HEK293 (cell line): ENCODE data around the gene PNISR.

Source experiments
- CTCF ChIA-PET: fragments of 350-600 bp; formaldehyde crosslinking; extraction: SDS; loops from one replicate; lab custom pipeline; 2021; ENCODE audit warnings: antibody characterized with exemption; lab: Yijun Ruan, JAX
- POLR2A ChIA-PET: fragments of 300-600 bp; formaldehyde crosslinking; extraction: SDS; loops from one replicate; lab custom pipeline; 2020; ENCODE audit warnings: antibody characterized with exemption, inconsistent platforms; lab: Yijun Ruan, JAX
- H3K27ac ChIP-seq: fragments of 200-500 bp; sonication (Bioruptor generic); 2 replicates; pipeline ENCODE4 v1.5.1; 2014; ENCODE audit warnings: low read depth, low read length, control low read depth, inconsistent platforms; ENCODE audit errors: extremely low read depth
- H3K36me3 ChIP-seq, 2 experiments: fragments of 200-500 bp in 1 of 2; sonication (Bioruptor generic) in 1 of 2; 1 replicate in 1 of 2; 2 replicates in 1 of 2; pipeline ENCODE4 v1.5.1; 2014 to 2017; ENCODE audit warnings: inconsistent platforms in 2 of 2, low read length in 2 of 2; ENCODE audit not compliant: control insufficient read depth in 2 of 2, insufficient read depth in 1 of 2
- H3K4me1 ChIP-seq: fragments of 200-500 bp; sonication (Bioruptor generic); 2 replicates; pipeline ENCODE4 v1.5.1; 2014; ENCODE audit warnings: mild to moderate bottlenecking, low read length, inconsistent platforms; ENCODE audit not compliant: control insufficient read depth, insufficient read depth
- H3K4me3 ChIP-seq: 2 replicates; pipeline ENCODE4 v1.5.1; 2011; ENCODE audit warnings: low read depth, mild to moderate bottlenecking, control low read depth, low read length, moderate library complexity
- H3K9me3 ChIP-seq: fragments of 200-500 bp; sonication (Bioruptor generic); 2 replicates; pipeline ENCODE4 v1.5.1; 2014; ENCODE audit warnings: low read depth, low read length, inconsistent platforms; ENCODE audit not compliant: control insufficient read depth, insufficient read depth
- BCL11A ChIP-seq: fragments of 450-650 bp; formaldehyde crosslinking; IDR thresholded peaks from 2 replicates; pipeline ENCODE4 v1.5.1; 2016; ENCODE audit warnings: low read depth, missing biosample characterization, missing genetic modification characterization
- IKZF3 ChIP-seq: fragments of 450-650 bp; IDR thresholded peaks from 2 replicates; pipeline ENCODE4 v1.5.0; 2018; ENCODE audit warnings: missing biosample characterization, mild to moderate bottlenecking, missing genetic modification characterization, moderate library complexity
- KLF9 ChIP-seq: fragments of 450-650 bp; formaldehyde crosslinking; IDR thresholded peaks from 2 replicates; pipeline ENCODE4 v1.5.1; 2016; ENCODE audit warnings: missing biosample characterization, missing genetic modification characterization, low read depth
- REPIN1 ChIP-seq: fragments of 450-650 bp; formaldehyde crosslinking; IDR thresholded peaks from 2 replicates; pipeline ENCODE4 v1.5.1; 2017; ENCODE audit warnings: missing biosample characterization, missing genetic modification characterization, low read depth
- SCRT1 ChIP-seq: fragments of 450-650 bp; formaldehyde crosslinking; IDR thresholded peaks from 2 replicates; pipeline ENCODE4 v1.5.1; 2016; ENCODE audit warnings: missing biosample characterization, missing genetic modification characterization, borderline replicate concordance
- SP7 ChIP-seq: fragments of 450-650 bp; formaldehyde crosslinking; IDR thresholded peaks from 2 replicates; pipeline ENCODE4 v1.5.1; 2016; ENCODE audit warnings: missing biosample characterization, missing genetic modification characterization
- ZNF138 ChIP-seq: fragments of 450-650 bp; formaldehyde crosslinking; IDR thresholded peaks from 2 replicates; pipeline ENCODE4 v1.5.1; 2016; ENCODE audit warnings: missing biosample characterization, missing genetic modification characterization, borderline replicate concordance
- ZNF155 ChIP-seq: fragments of 450-650 bp; formaldehyde crosslinking; IDR thresholded peaks from 2 replicates; pipeline ENCODE4 v1.5.1; 2016; ENCODE audit warnings: missing biosample characterization, missing genetic modification characterization
- ZNF202 ChIP-seq: fragments of 450-650 bp; formaldehyde crosslinking; IDR thresholded peaks from 2 replicates; pipeline ENCODE4 v1.5.1; 2016; ENCODE audit warnings: missing biosample characterization, missing genetic modification characterization, borderline replicate concordance
- ZNF585B ChIP-seq: fragments of 450-650 bp; formaldehyde crosslinking; IDR thresholded peaks from 2 replicates; pipeline ENCODE4 v1.5.1; 2016; ENCODE audit warnings: missing biosample characterization, missing genetic modification characterization
- ZNF596 ChIP-seq: fragments of 450-650 bp; IDR thresholded peaks from 2 replicates; pipeline ENCODE4 v1.5.0; 2018; ENCODE audit warnings: missing biosample characterization, mild to moderate bottlenecking, missing genetic modification characterization, moderate library complexity
- ZNF621 ChIP-seq: fragments of 450-650 bp; formaldehyde crosslinking; IDR thresholded peaks from 2 replicates; pipeline ENCODE4 v1.5.1; 2017; ENCODE audit warnings: missing biosample characterization, missing genetic modification characterization
- ZNF670 ChIP-seq: fragments of 450-650 bp; formaldehyde crosslinking; IDR thresholded peaks from 2 replicates; pipeline ENCODE4 v1.5.1; 2016; ENCODE audit warnings: missing biosample characterization, missing genetic modification characterization, low read depth
- ZNF776 ChIP-seq: fragments of 450-650 bp; formaldehyde crosslinking; IDR thresholded peaks from 2 replicates; pipeline ENCODE4 v1.5.0; 2017; ENCODE audit warnings: missing biosample characterization, missing genetic modification characterization, borderline replicate concordance
- ZSCAN30 ChIP-seq: fragments of 450-650 bp; IDR thresholded peaks from 2 replicates; pipeline ENCODE4 v1.5.1; 2018; ENCODE audit warnings: missing biosample characterization, mild to moderate bottlenecking, missing genetic modification characterization, moderate library complexity
- TF ChIP-seq, protein P1 (sequence below): fragments of 450-650 bp; formaldehyde crosslinking; IDR thresholded peaks from 2 replicates; pipeline ENCODE4 v1.5.1; 2016; ENCODE audit warnings: missing biosample characterization, missing genetic modification characterization
- TF ChIP-seq, protein P2 (sequence below): fragments of 450-650 bp; formaldehyde crosslinking; IDR thresholded peaks from 2 replicates; pipeline ENCODE4 v1.5.1; 2016; ENCODE audit warnings: missing biosample characterization, missing genetic modification characterization

The PNISR gene

DNA sequence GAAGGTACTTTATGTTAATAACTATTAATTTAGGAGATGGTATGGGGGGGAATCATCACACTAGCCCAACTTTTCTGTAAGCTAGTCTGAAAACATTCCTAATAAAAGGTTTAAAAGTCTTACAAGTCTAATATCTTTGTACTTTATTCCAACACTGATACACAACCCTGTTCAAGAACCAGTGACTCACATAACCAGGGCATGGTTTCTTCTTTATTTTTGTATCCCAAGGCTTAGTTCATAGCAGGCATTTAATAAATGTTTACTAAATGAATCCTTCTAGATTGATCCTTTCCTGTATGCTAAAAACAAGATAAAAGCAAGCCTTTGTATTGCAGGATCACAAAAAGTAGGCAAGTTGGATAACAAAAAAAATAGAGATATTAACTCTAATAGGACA lies 9.7 kb downstream of the PNISR start:
- ChIA-PET POLR2A (no interaction called here), CTCF (interaction anchor here (0.8 to 0.9 kb wide), 2 partner anchors 9 to 81 kb away, joined by 3 read pairs; partner anchors contain the start of gene PNISR)
- H3K36me3 ChIP-seq: peaks cover 7 to 51% of the 10 kb centered on the region in 2 experiments
- no peak overlapping the region for H3K27ac ChIP-seq
- H3K4me1 ChIP-seq: peaks cover 4% of the 10 kb centered on the region; the same call in 1 of the 2 replicates
- H3K4me3 ChIP-seq: no peak overlapping the region
- no peak for TF ChIP-seq REPIN1 (tag by site-specific recombination)
- no peak for TF ChIP-seq ZNF670 (tag by site-specific recombination)
- no peak for TF ChIP-seq SCRT1 (tag by site-specific recombination)
- TF ChIP-seq ZSCAN30: no peak
- no peak for TF ChIP-seq ZNF776 (tag by site-specific recombination)
- TF ChIP-seq BCL11A (tag by site-specific recombination): no peak
- TF ChIP-seq ZNF621 (tag by site-specific recombination): no peak
- no peak for TF ChIP-seq ZNF202 (tag by site-specific recombination)
- TF ChIP-seq IKZF3 (tag by site-specific recombination): no peak
- TF ChIP-seq KLF9 (tag by site-specific recombination): no peak
- no peak for TF ChIP-seq ZNF138
- TF ChIP-seq, protein P1, sequence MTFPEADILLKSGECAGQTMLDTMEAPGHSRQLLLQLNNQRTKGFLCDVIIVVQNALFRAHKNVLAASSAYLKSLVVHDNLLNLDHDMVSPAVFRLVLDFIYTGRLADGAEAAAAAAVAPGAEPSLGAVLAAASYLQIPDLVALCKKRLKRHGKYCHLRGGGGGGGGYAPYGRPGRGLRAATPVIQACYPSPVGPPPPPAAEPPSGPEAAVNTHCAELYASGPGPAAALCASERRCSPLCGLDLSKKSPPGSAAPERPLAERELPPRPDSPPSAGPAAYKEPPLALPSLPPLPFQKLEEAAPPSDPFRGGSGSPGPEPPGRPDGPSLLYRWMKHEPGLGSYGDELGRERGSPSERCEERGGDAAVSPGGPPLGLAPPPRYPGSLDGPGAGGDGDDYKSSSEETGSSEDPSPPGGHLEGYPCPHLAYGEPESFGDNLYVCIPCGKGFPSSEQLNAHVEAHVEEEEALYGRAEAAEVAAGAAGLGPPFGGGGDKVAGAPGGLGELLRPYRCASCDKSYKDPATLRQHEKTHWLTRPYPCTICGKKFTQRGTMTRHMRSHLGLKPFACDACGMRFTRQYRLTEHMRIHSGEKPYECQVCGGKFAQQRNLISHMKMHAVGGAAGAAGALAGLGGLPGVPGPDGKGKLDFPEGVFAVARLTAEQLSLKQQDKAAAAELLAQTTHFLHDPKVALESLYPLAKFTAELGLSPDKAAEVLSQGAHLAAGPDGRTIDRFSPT (tag by site-specific recombination): no peak
- TF ChIP-seq ZNF596: no peak
- no peaks in the 10 kb centered on the region for H3K9me3 ChIP-seq

DNA sequence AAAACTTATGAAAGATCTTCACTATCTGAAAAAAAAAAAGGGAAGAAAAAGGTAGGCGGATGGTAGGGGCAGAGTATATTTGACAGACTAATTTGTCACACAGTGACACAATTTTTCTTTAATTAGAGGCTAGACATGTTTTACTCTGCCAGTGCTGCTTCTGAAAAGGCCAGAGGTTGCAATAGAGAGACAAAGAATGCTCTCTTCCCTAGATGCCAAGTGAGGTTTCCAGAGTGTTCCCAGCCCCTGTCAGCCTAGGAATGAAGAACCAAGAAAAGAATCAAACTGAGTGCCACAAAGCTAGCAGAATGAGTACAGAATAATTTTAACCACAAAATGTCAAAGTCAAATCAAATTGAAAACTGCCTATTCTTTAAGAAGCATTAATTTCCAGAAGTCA lies 13.0 kb downstream of the PNISR start:
- ChIA-PET CTCF (interaction anchor here (0.8 kb wide), 1 partner anchor 14 kb away, joined by 4 read pairs; no protein-coding TSS in a partner anchor), POLR2A (interaction anchor here (1.1 kb wide), 1 partner anchor 12 kb away, joined by 3 read pairs; no protein-coding TSS in a partner anchor)
- H3K4me3 ChIP-seq: no peak overlapping the region
- peaks cover 4% of the 10 kb centered on the region; the same call in 1 of the 2 replicates for H3K4me1 ChIP-seq
- H3K36me3 ChIP-seq: peaks cover 36 to 83% of the 10 kb centered on the region in 2 experiments
- TF ChIP-seq ZNF155 (tag by site-specific recombination): no peak
- TF ChIP-seq SP7 (tag by site-specific recombination): peak; percentile 19; the same call in 1 of the 2 replicates
- no peak overlapping the region for H3K27ac ChIP-seq
- H3K9me3 ChIP-seq: no peaks in the 10 kb centered on the region

DNA sequence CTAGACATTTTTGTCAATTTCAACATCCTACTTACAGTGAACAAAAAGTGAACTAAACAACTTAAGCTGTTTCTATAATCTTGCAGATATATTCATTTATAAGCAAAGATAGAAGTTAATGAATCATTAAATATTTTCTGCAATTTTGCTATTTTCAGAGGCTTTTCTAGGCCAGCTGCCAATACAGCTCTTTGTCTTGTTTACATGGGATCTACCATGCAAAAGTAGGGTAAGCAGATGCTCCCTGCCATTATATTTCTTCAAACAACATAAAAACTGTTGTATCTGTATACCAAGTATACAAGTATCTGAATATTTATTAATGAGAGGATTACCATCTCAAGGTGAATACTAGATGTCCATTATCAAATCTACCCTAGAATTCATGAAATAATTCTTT lies 15.4 kb downstream of the PNISR start:
- TF ChIP-seq ZNF585B (tag by site-specific recombination): no peak
- TF ChIP-seq, protein P2, sequence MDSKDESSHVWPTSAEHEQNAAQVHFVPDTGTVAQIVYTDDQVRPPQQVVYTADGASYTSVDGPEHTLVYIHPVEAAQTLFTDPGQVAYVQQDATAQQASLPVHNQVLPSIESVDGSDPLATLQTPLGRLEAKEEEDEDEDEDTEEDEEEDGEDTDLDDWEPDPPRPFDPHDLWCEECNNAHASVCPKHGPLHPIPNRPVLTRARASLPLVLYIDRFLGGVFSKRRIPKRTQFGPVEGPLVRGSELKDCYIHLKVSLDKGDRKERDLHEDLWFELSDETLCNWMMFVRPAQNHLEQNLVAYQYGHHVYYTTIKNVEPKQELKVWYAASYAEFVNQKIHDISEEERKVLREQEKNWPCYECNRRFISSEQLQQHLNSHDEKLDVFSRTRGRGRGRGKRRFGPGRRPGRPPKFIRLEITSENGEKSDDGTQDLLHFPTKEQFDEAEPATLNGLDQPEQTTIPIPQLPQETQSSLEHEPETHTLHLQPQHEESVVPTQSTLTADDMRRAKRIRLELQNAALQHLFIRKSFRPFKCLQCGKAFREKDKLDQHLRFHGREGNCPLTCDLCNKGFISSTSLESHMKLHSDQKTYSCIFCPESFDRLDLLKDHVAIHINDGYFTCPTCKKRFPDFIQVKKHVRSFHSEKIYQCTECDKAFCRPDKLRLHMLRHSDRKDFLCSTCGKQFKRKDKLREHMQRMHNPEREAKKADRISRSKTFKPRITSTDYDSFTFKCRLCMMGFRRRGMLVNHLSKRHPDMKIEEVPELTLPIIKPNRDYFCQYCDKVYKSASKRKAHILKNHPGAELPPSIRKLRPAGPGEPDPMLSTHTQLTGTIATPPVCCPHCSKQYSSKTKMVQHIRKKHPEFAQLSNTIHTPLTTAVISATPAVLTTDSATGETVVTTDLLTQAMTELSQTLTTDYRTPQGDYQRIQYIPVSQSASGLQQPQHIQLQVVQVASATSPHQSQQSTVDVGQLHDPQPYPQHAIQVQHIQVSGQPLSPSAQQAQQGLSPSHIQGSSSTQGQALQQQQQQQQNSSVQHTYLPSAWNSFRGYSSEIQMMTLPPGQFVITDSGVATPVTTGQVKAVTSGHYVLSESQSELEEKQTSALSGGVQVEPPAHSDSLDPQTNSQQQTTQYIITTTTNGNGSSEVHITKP (tag by site-specific recombination): peak; percentile 26; the same call in 1 of the 2 replicates
- H3K4me1 ChIP-seq: no peaks in the 10 kb centered on the region
- no peaks in the 10 kb centered on the region for H3K9me3 ChIP-seq
- peaks cover 60 to 95% of the 10 kb centered on the region in 2 experiments for H3K36me3 ChIP-seq
- ChIA-PET POLR2A (no interaction called here), CTCF (interaction anchor here (0.8 to 1.6 kb wide), 3 partner anchors 13 to 80 kb away, joined by 3 to 5 read pairs (median 5); no protein-coding TSS in a partner anchor)
- H3K27ac ChIP-seq: no peak overlapping the region
- H3K4me3 ChIP-seq: no peak overlapping the region
